Gastroesophageal sphincter (tissue), 3 donors: ENCODE measurements around the gene SAP25.

Source experiments
- EP300 ChIP-seq: sonication (generic); formaldehyde crosslinking; IDR thresholded peaks from one replicate; pipeline ENCODE4 v1.6.1; 2017; ENCODE audit warnings: antibody characterized with exemption, mild to moderate bottlenecking
- POLR2A ChIP-seq, 2 donors: fragments of 450-650 bp; IDR thresholded peaks; one replicate each; pipeline ENCODE4 v1.6.1; 2017; ENCODE audit warnings: antibody characterized with exemption in 2 of 2, mild to moderate bottlenecking in 2 of 2, moderate library complexity in 1 of 2
- POLR2AphosphoS5 ChIP-seq: sonication (generic); formaldehyde crosslinking; IDR thresholded peaks from one replicate; pipeline ENCODE4 v1.6.1; 2017; ENCODE audit warnings: antibody characterized with exemption
- TF ChIP-seq, protein P1 (sequence below), 4 experiments: fragments of 200-600 bp in 2 of 4; fragments of 450-650 bp in 2 of 4; sonication (generic) in 1 of 4; IDR thresholded peaks; one replicate each; pipeline ENCODE4 v1.5.1; 2017 to 2019; ENCODE audit warnings: antibody characterized with exemption in 4 of 4, mild to moderate bottlenecking in 2 of 4, moderate library complexity in 2 of 4

DNA sequence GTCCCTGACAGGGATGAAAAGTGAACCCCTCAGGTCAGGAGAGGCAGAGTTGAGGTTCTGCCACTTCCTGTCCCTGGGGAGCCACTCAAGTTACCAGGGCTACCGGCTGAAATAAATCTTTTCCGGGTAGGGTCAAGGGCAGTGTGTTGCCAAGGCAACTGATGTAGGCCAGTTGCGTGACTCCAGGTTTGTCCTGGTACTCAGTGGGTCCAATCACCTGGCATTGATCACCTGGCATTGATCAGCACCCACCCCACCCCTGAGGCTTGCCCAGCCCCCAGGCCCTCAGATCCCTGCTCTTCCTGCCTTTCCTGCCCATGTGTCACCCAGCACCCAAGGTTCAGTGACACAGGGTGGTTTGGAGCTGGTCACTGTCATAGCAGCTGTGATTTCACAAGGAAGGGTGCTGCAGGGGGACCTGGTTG, 5.9 kb downstream of the SAP25 start:
- TF ChIP-seq, protein P1, sequence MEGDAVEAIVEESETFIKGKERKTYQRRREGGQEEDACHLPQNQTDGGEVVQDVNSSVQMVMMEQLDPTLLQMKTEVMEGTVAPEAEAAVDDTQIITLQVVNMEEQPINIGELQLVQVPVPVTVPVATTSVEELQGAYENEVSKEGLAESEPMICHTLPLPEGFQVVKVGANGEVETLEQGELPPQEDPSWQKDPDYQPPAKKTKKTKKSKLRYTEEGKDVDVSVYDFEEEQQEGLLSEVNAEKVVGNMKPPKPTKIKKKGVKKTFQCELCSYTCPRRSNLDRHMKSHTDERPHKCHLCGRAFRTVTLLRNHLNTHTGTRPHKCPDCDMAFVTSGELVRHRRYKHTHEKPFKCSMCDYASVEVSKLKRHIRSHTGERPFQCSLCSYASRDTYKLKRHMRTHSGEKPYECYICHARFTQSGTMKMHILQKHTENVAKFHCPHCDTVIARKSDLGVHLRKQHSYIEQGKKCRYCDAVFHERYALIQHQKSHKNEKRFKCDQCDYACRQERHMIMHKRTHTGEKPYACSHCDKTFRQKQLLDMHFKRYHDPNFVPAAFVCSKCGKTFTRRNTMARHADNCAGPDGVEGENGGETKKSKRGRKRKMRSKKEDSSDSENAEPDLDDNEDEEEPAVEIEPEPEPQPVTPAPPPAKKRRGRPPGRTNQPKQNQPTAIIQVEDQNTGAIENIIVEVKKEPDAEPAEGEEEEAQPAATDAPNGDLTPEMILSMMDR (IDR thresholded peaks at IDR 0.05), result no peak
- TF ChIP-seq POLR2A (IDR thresholded peaks at IDR 0.05) (no peak), POLR2AphosphoS5 (no peak), EP300 (no peak)
